Measurements from ENCODE around the gene NUFIP1. TPM values are rescaled to one million over a fixed set of nuclear protein-coding genes. Genes with fewer than 3 reads are reported as not detected.

NUFIP1 gene
- total and polyA plus RNA-seq, 9 donors: 2.3 to 9.5 (median 6.8) TPM

DNA sequence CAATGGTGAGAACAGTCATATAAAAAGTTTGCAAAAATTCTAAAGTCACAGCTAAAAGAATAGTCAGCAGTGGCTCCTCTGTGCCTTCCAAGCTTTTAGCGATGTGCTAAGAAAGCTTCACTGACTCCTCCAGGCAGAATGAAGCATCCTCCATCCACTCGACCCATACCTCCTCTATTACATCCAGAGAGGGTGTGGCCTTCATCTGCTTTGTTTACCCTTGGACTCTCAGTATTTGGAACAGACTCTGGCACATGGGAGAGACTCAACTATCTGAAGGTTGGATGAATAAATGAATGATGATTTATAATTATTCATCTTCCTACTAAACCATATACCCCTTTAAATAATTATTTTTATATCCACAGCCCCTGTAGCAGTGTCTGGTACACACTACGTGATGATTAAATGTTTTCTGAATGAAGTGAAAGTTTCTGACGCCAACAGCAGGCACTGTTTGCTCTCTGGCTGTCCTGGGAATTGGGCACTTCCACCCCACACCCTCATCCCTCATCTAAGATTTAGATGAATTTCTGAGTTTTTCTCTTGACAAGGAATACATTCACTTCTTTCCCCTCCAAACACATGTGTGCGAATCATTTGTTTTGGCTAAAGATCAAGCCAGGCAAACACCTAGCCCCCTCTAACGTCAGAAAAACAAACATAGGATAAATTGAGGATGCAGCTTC lies 93.9 kb downstream of the NUFIP1 start:
- no peak overlapping the region for H3K4me3 ChIP-seq
- H3K4me1 ChIP-seq (ENCODE audit: insufficient read depth): no peaks in the 10 kb centered on the region
- intact Hi-C loops (cut with DNase I): no loop called here
- no peak for TF ChIP-seq EP300 (IDR thresholded peaks at IDR 0.05)
- TF ChIP-seq, protein P1, sequence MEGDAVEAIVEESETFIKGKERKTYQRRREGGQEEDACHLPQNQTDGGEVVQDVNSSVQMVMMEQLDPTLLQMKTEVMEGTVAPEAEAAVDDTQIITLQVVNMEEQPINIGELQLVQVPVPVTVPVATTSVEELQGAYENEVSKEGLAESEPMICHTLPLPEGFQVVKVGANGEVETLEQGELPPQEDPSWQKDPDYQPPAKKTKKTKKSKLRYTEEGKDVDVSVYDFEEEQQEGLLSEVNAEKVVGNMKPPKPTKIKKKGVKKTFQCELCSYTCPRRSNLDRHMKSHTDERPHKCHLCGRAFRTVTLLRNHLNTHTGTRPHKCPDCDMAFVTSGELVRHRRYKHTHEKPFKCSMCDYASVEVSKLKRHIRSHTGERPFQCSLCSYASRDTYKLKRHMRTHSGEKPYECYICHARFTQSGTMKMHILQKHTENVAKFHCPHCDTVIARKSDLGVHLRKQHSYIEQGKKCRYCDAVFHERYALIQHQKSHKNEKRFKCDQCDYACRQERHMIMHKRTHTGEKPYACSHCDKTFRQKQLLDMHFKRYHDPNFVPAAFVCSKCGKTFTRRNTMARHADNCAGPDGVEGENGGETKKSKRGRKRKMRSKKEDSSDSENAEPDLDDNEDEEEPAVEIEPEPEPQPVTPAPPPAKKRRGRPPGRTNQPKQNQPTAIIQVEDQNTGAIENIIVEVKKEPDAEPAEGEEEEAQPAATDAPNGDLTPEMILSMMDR (IDR thresholded peaks at IDR 0.05): no peak
- no peak for TF ChIP-seq POLR2A (IDR thresholded peaks at IDR 0.05)
- 38 to 42% (median 42%) methylated on average over 6 of the region's 6 CpGs for WGBS, 3 donors
- no peaks in the 10 kb centered on the region for H3K27me3 ChIP-seq
- no peak overlapping the region for H3K27ac ChIP-seq
- H3K9me3 ChIP-seq: no peaks in the 10 kb centered on the region
- H3K36me3 ChIP-seq: no peaks in the 10 kb centered on the region
- DNase-seq: no peak

DNA sequence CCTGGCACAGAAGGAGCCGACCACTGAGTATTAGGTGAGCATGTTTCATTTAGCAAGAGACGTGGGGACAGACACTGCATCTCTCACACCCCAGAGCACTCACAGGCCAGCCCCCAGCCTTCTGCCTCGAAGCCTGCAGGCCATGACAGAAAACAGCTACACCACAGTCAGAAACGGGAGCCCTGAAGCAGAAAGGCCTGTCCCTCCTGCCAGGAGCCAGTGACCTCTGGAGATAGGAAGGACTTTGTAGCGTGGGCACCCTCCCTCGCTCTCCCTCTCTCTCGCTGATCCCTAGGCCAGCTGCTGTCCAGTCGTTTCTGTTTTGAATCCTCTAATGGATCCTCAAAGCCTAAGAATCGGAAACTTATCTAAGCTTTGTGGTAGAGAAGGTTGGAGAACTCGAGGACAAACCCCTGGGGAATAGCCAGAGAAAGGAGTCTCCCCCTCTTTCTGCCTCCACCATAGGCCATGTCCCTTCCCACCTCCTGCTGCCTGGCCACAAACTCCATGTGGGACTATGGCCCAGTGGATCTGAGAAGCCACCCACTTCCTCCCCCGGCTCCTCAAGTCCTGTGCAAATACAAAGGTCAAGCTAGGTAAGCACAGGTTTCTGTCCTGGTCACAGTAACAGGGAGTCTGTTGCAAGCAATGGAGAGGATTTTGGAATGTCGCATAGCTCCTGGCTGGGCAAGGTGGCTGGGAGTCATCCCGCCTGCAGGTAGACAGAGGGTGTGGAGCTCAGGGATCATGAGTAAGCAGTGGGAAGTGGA lies 95.1 kb downstream of the NUFIP1 start:
- H3K4me1 ChIP-seq (ENCODE audit: insufficient read depth): no peaks in the 10 kb centered on the region
- no peaks in the 10 kb centered on the region for H3K9me3 ChIP-seq
- no peaks in the 10 kb centered on the region for H3K27me3 ChIP-seq
- no peak overlapping the region for H3K4me3 ChIP-seq
- H3K36me3 ChIP-seq: no peaks in the 10 kb centered on the region
- H3K27ac ChIP-seq: no peak overlapping the region
- DNase-seq: no peak
- no peak for TF ChIP-seq POLR2A (IDR thresholded peaks at IDR 0.05)
- no peak for TF ChIP-seq EP300 (IDR thresholded peaks at IDR 0.05)
- TF ChIP-seq, protein P1 (IDR thresholded peaks at IDR 0.05): no peak
- 49 to 76% (median 51%) methylated on average over 13 of the region's 13 CpGs for WGBS, 3 donors
- intact Hi-C loops (cut with DNase I): no loop called here

Small RNAs within 50 kb of the gene (small RNA-seq; reads per million reads assigned to genes)
- gene RN7SL49P: not detected

Other genes starting within 250 kb of the NUFIP1 start
- gene GPALPP1, start 67 bp upstream of the NUFIP1 start, total RNA-seq: 10 to 100 TPM; 17.5 to 26.3 (median 24.9) TPM
- gene GPALPP1, start 67 bp upstream of the NUFIP1 start, polyA plus RNA-seq: 10 to 100 TPM; 17.3 to 31.9 TPM
- gene GTF2F2, start 131.0 kb upstream of the NUFIP1 start, total RNA-seq: 10 to 100 TPM; 13.6 to 19.2 (median 14.6) TPM
- 10 to 100 TPM; 12.4 to 14.6 TPM for gene GTF2F2, start 131.0 kb upstream of the NUFIP1 start, polyA plus RNA-seq
- gene KCTD4, start 211.6 kb upstream of the NUFIP1 start, total RNA-seq: not detected
- not detected for gene KCTD4, start 211.6 kb upstream of the NUFIP1 start, polyA plus RNA-seq

All from ovary (tissue), 9 donors.